HG03565 (cell line): ENCODE data around the gene IL17C.

Source experiments
- ATAC-seq: cut with Tn5 transposase; IDR thresholded peaks from one replicate; pipeline ENCODE4 v1.9.1; 2021; ENCODE audit warnings: mild to moderate bottlenecking, moderate library complexity; ENCODE audit not compliant: unreplicated experiment

Gene IL17C

GRCh38 chr16:88626646-88627045 lies 11.7 kb upstream of the IL17C start:
- ATAC-seq = no peak

GRCh38 chr16:88627531-88628411 lies 10.6 kb upstream of the IL17C start:
- no peak for ATAC-seq

- no peak for ATAC-seq
Observed at GRCh38 chr16:88628512-88628974, 9.8 kb upstream of the IL17C start.

GRCh38 chr16:88629835-88630234 lies 8.5 kb upstream of the IL17C start:
- no peak for ATAC-seq

- ATAC-seq = no peak
Observed at GRCh38 chr16:88630433-88630832, 7.9 kb upstream of the IL17C start.

- ATAC-seq = no peak
Observed at GRCh38 chr16:88630941-88631340, 7.4 kb upstream of the IL17C start.

- no peak for ATAC-seq
Observed at GRCh38 chr16:88631384-88631783, 7.0 kb upstream of the IL17C start.

GRCh38 chr16:88631920-88632586 lies 6.3 kb upstream of the IL17C start:
- ATAC-seq = no peak

- no peak for ATAC-seq
Observed at GRCh38 chr16:88632587-88632930, 5.8 kb upstream of the IL17C start.

GRCh38 chr16:88633684-88634140 lies 4.7 kb upstream of the IL17C start:
- peak; percentile 27 for ATAC-seq

GRCh38 chr16:88634141-88634993 lies 4.0 kb upstream of the IL17C start:
- peak; percentile 43 for ATAC-seq

GRCh38 chr16:88634994-88635670 lies 3.2 kb upstream of the IL17C start:
- no peak for ATAC-seq

GRCh38 chr16:88635671-88636319 lies 2.6 kb upstream of the IL17C start:
- ATAC-seq = no peak

- no peak for ATAC-seq
Observed at GRCh38 chr16:88636488-88637265, 1.7 kb upstream of the IL17C start.

- ATAC-seq = no peak
Observed at GRCh38 chr16:88639231-88640038, 1.1 kb downstream of the IL17C start.

- no peak for ATAC-seq
Observed at GRCh38 chr16:88640039-88640495, 1.7 kb downstream of the IL17C start.

- ATAC-seq = no peak
Observed at GRCh38 chr16:88640498-88641247, 2.3 kb downstream of the IL17C start.
